Fibroblast of villous mesenchyme (primary cell): ENCODE measurements around the gene IP6K2. TPM values are rescaled to one million over a fixed set of nuclear protein-coding genes. Genes with fewer than 3 reads are reported as not detected.

Experiments used
- DNase-seq: peaks from one replicate; pipeline ENCODE4 v3.0.0-alpha.2; 2010; ENCODE audit warnings: low read depth
- H3K4me3 ChIP-seq: 2 replicates; pipeline ENCODE4 v1.5.1; 2011; ENCODE audit warnings: low read depth, mild to moderate bottlenecking, low read length
- total RNA-seq: library from RNA; depleted of rRNA; stranded (reverse); fragments of >200 nt; gene quantifications from 2 replicates; pipeline ENCODE4 v1.2.3, GENCODE V29; 2012
- TF ChIP-seq, protein P1 (sequence below): IDR thresholded peaks from 2 replicates; pipeline ENCODE4 v1.5.1; 2012; ENCODE audit warnings: low read depth, mild to moderate bottlenecking, low read length; ENCODE audit not compliant: insufficient read depth

IP6K2 gene
- total RNA-seq, 1 donor: 55.7 TPM

DNA sequence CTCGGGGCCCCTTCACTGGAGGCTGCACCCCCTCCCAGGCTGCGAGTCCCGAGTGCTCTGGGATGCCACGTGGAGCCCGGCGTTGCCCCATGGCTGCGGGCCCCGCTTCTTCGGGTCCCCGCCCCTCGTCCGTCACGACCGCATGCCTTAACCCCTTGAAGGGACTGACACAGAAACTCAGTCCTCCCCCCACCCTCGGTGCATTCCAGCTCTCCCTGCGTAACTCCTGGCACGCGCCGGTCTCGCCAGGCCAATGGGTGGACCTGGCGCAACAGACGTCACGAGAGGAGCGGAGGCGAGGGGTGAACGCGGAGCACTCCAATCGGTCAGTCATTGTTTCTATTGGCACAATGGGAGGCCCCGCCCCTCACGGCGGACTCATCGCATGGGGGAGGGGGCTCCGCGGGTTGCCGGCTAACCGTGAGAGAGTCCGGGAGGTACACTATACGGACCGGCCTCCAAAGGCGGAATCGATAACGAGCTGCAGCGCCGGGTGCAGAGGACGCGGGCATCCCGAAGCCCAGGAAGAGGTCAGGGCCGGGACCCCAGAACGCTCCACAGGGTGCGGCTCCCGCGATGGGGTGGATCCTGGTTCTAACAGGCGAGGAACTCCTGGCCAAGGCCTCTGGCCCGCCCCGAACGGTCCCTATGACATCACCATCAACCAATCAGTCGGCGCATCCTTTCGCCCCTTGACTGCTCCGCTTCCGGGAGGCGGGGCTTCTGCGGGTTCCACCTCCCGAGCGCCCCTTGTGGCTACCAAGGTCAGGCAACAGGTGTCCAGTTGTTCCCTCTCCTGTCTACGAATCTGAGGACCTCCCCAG, 53.3 kb downstream of the IP6K2 start:
- TF ChIP-seq, protein P1, sequence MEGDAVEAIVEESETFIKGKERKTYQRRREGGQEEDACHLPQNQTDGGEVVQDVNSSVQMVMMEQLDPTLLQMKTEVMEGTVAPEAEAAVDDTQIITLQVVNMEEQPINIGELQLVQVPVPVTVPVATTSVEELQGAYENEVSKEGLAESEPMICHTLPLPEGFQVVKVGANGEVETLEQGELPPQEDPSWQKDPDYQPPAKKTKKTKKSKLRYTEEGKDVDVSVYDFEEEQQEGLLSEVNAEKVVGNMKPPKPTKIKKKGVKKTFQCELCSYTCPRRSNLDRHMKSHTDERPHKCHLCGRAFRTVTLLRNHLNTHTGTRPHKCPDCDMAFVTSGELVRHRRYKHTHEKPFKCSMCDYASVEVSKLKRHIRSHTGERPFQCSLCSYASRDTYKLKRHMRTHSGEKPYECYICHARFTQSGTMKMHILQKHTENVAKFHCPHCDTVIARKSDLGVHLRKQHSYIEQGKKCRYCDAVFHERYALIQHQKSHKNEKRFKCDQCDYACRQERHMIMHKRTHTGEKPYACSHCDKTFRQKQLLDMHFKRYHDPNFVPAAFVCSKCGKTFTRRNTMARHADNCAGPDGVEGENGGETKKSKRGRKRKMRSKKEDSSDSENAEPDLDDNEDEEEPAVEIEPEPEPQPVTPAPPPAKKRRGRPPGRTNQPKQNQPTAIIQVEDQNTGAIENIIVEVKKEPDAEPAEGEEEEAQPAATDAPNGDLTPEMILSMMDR: peak; percentile 81
- DNase-seq: peak; percentile 99
- H3K4me3 ChIP-seq: peak overlapping the region; percentile 83

DNA sequence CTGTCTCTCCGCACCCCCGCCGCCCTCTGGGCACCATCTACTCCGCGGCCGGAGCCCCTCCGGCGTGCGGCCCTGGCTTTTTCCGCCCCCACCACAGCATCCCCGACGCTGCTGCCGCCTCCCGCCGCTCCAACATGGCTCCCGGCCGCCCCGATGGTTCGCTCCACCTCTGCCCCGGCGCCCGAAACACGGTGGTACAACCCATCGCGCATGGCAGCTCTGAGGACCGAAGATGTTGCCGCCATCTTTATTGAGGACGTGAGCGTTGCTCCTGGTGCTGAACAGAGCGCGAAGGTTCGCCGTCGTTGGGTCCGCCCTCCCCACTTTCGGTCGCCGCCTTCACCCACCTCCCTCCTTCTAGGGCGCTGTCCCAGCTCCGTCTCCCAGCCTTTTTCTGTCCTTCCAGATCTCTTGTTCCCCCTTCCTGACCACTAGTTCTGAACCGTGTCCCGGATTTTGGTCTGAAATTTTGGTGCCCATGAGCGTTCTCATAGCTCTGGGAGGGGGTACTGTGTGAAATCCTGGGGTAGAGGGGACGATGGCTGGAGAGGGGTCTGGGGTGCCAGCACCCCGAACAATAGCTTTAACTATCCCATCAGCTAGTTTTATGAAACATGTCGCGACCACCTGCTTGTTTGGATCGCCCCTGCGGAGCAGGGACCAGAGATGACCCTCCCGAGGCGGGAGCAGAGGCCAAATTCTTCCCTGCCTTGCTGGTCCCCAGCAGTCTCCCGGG, 54.1 kb downstream of the IP6K2 start, which contains the start of gene CELSR3:
CELSR3 (minus strand) TSS at position 134 of the 736 bp plus-strand sequence. CDS start 252 bp downstream, outside the sequence.
- DNase-seq: peak; percentile 94
- TF ChIP-seq, protein P1: no peak
- H3K4me3 ChIP-seq: peak within 1 kb of the TSS; percentile 83

DNA sequence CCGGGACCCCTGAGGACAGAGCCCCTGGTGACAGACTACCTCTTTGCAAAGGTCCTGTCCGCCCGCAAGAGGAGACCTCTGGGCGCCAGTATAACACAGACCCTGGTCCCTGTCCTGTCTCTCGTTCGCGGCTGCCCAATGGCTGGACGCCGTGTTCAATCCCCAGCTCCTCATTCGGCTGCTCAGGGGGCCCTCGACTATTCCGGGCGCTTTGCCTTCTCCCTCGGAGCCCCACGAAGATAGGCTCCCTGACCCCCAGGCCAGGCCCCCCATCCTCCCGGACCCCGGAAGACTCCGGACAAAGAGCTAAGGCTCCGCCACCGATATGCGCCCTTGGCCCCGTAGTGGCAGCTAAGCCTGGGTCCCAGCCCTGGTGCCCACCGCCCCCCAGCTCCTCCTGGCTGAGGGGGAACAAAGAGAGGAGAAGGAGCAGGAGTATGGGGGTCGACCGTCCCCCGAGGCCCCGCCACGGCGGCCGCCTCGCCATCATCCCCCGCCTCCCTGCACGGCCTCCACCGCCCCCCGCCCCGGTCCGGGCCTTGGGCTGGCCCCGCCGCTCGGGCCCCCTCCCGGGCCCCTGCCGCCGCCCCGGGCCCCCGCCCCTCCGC, 54.8 kb downstream of the IP6K2 start:
- H3K4me3 ChIP-seq: peak overlapping the region; percentile 83
- no peak for DNase-seq
- TF ChIP-seq, protein P1: no peak

DNA sequence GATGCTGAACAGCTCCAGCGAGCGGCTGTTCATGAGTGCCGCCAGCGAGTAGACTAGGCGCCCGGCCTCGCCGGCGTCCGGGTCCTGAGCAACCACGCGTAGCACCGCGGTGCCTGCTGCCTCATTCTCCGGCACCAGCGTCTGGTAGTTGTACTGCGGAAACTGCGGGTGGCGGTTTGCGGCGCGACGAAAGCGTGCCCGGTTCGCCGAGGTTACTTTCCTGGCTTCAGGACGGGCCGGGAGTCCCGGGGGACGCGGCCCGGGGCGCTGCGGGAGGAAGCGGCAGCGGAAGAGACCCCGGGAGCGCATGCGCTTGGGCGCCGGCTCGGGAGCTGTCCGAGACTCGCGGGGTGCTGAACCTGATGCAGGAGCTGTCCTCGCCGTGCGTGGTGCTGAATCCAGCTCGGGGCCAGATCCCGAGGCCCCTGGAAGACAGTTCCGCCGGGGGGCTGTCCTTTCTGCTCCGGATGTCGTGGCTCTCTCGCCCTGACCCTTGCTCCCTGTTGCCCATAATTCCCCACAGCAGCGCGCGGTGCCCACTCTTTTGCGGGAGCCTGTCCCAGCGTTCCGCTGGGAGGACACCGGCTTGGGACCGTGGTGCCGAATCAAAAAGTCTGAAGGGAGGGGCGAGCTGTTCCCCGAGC, 55.4 kb downstream of the IP6K2 start:
- peak overlapping the region; percentile 83 for H3K4me3 ChIP-seq
- DNase-seq: peak; percentile 71
- TF ChIP-seq, protein P1: no peak

DNA sequence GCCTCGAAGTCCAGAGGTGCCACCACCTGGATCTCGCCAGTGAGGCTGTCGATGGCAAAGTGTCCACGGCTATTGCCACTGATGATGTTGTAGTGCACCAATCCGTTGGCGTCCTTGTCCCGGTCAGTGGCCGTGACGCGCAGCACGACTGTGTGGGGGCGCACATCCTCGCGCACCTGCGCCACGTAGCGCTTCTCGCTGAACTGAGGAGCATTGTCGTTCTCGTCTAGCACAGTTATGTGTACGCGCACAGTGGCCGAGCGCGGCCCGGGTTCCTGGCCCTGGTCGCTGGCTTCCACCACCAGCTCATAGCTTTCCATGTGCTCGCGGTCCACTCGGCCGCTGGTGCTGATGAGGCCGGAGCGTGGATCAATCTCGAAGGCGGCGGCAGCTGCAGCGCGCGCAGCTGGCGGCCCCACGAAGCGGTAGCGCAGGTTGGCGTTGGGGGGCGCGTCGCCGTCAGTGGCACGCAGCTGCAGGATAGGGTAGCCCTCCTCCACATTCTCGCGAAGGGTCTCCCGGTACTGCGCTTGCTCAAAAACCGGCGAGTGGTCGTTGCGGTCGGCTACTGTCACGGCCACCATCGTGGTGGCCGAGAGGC, 56.1 kb downstream of the IP6K2 start:
- H3K4me3 ChIP-seq: peak overlapping the region; percentile 83
- DNase-seq: no peak
- TF ChIP-seq, protein P1: no peak

DNA sequence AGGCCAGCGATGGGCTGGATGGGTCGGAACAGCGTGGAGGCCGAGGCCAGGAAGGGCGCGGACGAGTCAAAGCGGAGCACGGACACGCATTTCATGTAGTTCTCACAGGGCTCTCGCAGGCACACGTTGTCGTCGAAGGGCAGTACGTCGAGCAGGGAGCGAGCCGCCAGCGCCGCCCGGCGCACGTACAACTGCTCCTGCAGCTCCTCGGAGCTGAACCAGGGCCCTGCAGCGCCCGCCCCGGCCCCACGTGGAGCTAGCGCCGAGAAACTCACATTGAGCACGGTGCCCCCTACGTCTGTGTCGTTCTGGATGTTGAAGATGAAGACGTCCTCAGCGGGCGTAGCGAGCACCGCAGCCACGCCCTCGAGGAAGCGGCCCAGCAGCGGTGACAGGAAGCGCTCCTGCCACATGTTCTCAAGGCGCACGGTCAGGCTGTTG, 60.2 kb downstream of the IP6K2 start:
- TF ChIP-seq, protein P1: no peak
- H3K4me3 ChIP-seq: peak overlapping the region; percentile 59
- DNase-seq: no peak
